Right lung (tissue), 10 donors: Measurements from ENCODE around the gene KRT4. TPM values are rescaled to one million over a fixed set of nuclear protein-coding genes. Genes with fewer than 3 reads are reported as not detected.
"Not testable (repeated sequence)": the region's sequence is repeated elsewhere in the genome, so short reads cannot be mapped to it uniquely, and the experiment has no call there.

Experiments
- DNase-seq, 2 donors: peaks; one replicate each; pipeline ENCODE4 v3.0.0-alpha.2; 2013
- long read RNA-seq, 8 donors: transcript quantifications; one replicate each; lab custom pipeline, GENCODE V29; 2026
- polyA plus RNA-seq, 5 donors: library from polyadenylated mRNA; unstranded; fragments of 120-200 nt; gene quantifications; one replicate each; pipeline versions ENCODE4 v1.2.1 to v1.2.3, GENCODE V29; 2013; ENCODE audit warnings: inconsistent platforms in 1 of 5, low replicate concordance in 1 of 5; ENCODE audit not compliant: insufficient read length in 5 of 5, insufficient read depth in 1 of 5

The KRT4 gene
- polyA plus RNA-seq = 1 to 10 TPM; 1.3 to 6.2 (median 2.8) TPM
- long read RNA-seq, donor 1, partial matches to known transcripts = 0 of 2 reads
- long read RNA-seq, donor 1, other reads (novel, unspliced or antisense) = 0 of 2 reads
- long read RNA-seq, donor 2 = 0 reads
- long read RNA-seq, donor 3, partial matches to known transcripts = 0 of 1 reads
- long read RNA-seq, donor 3, other reads (novel, unspliced or antisense) = 0 of 1 reads
- long read RNA-seq, donor 4 = 0 reads
- long read RNA-seq, donor 5 = 0 reads
- long read RNA-seq, donor 6, partial matches to known transcripts = 0 of 3 reads
- long read RNA-seq, donor 6, other reads (novel, unspliced or antisense) = 0 of 3 reads
- long read RNA-seq, donor 7, partial matches to known transcripts = 0 of 1 reads
- long read RNA-seq, donor 7, other reads (novel, unspliced or antisense) = 0 of 1 reads
- long read RNA-seq, donor 8 = 0 reads

DNA sequence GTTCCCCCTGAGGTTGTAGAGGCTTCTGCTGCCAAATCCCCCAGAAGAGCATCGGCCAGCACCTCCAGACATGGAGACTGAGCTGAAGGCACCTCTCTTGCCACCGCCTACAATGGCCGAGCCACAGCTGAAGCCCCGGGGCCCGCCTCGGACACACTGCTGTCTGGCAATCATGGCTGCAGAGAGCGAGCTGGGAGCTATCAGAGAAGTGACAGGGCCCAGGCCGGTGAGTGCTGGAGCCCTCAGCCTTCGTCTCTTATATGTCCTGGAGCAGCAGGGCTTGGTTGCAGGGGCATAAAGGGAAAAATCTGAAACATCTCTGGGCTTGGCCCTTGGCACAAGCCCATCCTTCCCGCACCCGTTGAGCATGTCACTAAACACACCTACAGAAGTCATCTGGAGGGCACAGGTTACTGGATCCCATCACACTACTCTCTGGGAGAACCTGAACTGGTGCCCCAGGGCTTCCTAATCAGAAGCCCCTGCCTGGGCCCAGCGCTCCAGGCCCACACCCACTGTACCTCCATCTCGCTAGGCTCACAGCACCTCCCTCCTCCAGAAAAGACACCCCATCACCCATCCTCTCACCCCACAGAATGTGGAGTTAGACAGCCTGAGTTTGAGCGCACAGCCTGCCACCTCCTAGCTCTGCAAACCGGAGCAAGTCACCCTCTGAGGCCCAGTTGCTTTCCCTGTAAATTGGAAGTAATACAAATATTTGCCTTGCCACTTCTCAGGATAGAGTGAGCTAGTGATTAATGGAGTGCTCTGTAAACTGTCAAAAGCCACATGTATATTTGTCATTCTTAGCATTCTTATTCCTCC lies at the start of gene KRT4:
TSS of gene KRT4 (minus strand) at position 232 of the 825 bp plus-strand sequence. CDS start at position 174, 58 bp downstream.
- DNase-seq = peak in 1 of 2 donors; percentile 44

DNA sequence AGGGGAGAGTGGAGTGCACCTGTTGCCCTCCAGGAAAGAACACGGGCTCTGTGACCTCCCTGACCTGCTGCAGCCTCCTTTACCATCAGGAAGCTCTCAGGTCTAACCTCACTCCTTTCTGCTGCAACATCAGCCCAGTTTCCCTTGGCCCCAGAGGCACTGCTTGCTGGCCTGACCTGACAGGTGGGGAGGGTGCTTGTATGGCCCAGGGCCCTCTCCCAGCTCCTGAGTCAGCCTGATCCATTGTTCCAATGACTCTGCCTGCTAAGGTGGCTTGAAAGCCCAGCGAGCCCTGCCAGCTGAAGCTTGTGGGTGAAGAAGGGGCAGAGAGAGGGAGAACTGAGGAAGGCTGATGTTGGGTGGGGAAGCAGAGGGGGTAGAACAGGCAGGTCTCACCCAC lies 48.1 kb upstream of the KRT4 start:
- DNase-seq = no peak

DNA sequence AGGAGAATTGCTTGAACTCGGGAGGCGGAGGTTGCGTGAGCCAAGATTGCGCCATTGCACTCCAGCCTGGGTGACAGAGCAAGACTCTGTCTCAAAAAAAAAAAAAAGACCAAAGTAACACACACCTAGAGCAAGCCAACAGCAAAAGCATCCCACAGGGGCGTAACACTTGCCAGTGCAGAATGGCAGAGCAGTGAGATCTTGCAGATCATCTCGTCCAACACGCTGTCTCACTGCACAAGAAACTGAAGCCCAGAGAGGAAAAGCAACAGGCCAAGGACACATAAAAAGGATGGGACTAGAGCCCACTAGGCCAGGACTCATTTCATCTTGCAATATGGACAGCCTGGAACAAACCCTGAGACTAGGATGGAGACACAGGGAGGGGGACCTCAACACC lies 47.6 kb upstream of the KRT4 start:
- DNase-seq = no peak

DNA sequence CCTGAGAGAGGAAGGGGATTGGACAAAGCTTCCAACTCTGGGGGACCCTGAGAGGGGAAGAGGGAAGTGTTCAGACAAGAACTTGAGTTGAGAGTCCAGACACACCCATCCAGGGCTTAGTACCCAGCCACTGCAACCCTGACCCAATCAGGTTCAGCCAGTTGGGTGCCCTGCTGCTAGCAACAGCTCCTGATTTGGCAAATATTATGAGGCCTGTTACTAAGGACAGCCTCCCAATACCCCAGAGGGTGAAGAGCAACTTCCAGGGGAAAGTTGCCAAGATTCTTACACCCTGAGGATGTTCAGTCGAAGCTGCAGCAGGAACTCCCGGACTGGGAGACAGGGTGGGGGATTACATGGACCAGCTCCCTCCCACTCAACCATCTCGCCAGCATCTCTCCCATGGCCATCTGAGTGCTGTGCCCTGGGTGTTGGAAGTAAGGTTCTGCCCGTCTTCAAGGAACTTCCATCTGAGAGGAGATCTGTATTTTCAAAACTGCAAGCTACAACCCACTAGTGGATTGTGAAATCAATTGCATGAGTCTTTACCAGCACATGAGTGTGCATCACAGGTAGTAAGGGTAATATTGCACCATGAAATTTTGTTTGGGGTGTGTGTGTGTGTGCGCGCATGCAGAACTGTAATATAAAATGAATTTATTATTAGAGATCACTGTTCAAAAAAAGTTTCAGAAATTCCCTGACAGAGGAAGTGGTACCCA lies 46.3 kb upstream of the KRT4 start:
- no peak for DNase-seq

DNA sequence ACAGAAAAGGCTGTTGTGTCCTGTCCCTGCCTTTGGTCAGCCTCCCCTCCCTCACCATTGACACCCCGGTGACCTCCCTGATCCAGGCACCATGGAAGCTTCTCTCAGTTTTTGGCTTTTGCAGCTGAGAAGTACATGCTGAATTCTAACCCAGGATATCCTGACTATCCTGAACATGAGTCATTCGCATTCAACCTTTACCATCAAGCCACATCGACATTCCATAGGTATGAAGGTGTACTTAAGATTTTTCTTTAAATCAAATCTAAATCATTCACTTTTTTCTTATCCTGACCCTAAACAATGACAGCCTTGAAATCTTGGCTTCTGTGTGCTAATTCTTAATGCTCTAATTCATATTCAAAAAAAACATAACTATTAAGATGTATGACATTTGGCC lies 43.6 kb upstream of the KRT4 start:
- DNase-seq = no peak

DNA sequence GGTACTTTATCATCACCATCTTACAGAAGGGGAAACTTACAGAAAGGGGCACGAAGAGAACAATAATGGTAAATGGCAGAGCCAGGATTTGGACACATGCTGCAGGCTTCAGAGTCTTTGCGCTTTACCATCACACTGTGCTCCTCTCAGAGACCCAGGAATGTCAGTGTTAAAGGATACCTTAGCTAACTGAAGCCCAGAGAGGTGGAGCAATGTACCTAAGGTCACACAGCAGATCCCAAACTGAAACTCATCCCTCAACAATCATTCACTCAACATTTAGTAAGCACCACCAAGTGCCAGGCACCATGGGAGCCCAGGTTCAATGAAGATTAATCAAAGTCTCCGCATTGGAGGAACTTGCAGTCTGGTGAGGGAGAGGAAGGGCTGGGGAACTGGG lies 42.9 kb upstream of the KRT4 start:
- no peak for DNase-seq

DNA sequence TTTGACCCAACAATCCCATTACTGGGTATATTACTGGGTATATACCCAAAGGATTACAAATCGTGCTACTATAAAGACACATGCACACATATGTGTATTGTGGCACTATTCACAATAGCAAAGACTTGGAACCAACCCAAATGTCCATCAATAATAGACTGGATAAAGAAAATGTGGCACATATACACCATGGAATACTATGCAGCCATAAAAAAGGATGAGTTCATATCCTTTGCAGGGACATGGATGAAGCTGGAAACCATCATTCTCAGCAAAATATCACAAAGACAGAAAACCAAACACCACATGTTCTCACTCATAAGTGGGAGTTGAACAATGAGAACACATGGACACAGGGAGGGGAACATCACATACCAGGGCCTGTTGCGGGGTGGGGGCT lies 42.2 kb upstream of the KRT4 start:
- not testable (repeated sequence) for DNase-seq

DNA sequence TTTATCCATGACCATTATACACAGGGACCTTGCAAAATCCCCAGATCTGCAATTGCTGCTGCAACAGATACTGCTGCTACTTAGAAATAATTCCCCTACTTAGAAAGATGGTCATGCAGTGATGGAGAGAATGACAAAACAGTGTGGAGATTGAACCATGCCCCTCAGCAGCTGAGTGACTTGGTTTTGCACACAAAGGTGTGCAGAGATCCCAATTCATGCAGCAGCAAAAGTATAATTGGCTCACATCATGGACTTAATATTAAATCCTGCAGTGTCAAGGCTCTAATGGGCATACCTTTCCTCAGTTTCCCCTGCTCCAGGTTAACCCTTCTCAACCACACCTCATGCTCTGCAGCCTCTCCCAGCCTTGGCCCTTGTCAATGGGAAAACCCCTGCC lies 37.9 kb upstream of the KRT4 start:
- no peak for DNase-seq

DNA sequence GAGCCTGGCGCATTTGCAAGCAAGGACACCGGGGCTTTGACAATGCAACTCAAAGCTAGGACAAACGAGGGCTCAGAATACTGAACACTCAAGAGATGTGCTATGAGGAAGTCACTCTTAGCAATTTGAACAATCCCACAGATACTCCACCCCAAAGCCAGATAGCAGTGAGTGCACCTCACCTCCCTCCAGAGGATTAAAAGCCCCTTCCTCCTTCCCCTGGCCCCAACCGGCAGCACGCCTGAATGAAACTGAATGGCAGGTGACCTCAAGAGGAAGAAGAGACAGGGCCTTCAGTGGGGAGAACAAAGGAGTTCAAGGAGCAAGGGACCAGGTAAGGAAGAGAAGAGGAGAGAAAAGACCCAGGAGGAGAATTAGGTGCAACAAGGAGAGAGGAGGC lies 36.8 kb upstream of the KRT4 start:
- no peak for DNase-seq

DNA sequence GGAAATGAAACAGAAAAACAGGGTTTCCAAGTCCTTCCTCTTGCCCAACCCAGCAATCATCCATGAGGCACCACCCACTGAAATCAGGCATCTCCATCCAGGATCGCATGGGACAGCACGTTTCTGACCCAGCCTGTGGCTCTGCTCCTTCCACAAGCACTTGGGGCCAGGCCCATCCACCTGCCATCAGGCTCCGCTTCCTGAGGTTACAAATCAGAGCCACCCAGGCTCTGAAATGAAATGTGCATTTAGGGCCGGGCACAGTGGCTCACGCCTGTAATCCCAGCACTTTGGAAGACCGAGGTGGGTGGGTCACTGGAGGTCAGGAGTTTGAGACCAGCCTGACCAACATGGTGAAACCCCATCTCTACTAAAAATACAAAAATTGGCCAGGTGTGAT lies 35.6 kb upstream of the KRT4 start:
- DNase-seq = no peak

DNA sequence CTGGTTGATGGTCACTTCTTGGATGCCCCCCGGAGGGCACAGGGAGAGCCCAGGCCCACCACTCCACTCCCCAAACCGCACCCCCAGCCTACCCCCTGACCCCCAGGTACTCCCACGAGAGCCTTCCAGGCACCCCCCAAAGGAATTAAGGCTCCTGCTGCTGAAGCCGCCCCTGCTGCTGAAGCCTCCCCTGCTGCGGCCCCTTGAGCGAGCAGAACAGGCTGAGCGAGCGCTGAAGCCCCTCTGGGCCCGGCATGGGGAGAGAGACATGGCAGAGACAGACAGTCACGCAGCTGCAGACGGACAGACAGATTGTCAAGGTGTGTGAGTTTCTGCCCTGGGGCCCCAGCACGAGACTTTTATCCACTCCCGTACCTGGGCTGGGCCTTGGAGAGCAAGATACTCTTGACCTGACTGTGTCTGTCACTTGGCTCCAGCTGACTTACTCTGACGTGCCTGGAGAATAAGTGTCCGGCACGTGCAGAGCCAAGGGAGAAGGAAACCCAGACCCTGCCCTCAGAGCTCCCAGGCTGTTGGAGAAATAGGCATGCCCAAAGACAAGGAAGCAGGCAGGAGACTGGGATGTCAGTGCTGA lies 34.8 kb upstream of the KRT4 start, which contains the start of gene KRT78:
TSS of gene KRT78 (minus strand) at position 334 of the 595 bp plus-strand sequence. CDS start at position 270, 64 bp downstream.
- DNase-seq = no peak

DNA sequence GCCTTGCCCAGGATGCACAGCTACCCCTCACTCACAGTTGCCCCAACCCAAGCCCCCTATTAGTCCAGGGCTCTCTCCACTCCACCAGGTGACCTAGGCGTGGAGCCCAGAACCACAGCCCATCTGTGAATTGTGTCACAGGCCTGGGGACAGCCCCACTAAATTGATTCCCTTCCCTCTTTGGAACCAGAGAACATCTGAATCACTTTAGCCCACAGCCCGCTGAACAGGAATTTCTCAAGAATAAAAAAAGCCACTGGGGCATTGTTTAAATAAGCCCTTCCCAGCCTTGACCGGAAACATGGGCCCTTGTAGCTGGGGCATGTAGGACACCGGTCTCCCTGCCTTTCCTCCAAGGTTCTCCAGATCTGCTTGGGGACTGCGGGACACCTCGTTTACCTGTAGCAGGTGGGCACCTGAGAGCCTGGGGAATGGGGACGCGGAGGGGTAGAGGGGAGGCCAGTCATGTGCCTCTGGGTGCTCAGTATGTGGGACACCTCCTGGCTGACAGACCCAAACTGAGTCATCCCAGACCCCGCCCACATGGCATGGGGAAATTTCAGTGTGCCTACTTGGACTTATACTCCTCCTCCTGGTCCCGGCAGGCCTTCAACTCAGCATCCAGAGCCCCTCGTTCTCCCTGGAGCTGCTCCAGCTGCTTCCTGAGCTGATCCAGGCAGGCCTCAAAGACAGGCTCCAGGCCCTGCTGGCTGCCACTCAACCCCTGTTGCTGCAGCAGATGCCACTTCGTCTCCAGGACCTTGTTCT lies 33.6 kb upstream of the KRT4 start:
- no peak for DNase-seq

DNA sequence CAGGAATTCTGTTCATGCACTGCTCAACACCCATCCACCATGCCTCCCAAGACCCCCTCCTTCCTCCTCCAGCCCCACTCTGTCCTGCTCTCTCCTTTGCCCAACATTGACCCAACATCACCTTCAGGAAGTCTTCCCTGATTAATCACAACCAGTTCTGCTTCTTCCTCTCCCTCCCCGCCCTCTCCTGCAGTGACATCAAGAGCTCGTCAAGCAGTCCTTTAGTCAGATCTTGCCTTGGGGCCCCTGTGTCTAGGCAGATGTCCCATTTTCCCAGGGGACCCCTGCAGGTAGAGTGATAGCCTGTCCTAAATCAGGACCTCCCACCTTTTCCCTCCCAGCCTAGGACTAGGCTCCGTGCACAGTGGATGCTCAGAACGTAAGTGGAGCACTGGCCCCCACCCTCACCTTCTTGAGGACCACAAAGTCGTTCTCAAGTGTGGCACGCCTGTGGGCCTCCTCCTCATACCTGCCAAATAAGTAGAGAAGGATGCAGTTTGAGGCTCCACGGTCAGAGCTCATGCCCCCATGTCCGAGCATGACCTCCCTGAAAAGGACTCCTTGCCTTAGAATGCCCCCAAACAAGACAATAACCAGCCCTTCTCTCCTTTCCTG lies 32.5 kb upstream of the KRT4 start:
- no peak for DNase-seq

DNA sequence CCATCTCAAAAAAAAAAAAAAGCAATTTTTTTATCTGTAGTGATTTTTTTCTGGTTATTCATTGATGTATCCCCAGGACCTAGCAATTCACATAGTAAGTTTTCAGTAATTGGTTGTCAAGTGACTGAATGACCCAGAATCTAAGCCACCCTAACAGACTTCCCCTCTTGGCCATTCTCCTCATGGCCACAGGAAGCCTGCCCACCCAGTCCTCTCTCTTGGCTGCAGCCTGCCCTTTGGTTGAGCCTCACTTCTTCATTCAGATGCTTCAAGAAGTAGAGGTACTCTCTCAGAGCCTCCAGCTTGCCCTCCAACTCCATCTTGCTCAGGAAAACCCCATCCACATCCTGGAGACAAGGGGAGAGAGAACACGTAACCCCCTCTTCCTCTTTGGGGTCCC lies 32.0 kb upstream of the KRT4 start:
- no peak for DNase-seq

DNA sequence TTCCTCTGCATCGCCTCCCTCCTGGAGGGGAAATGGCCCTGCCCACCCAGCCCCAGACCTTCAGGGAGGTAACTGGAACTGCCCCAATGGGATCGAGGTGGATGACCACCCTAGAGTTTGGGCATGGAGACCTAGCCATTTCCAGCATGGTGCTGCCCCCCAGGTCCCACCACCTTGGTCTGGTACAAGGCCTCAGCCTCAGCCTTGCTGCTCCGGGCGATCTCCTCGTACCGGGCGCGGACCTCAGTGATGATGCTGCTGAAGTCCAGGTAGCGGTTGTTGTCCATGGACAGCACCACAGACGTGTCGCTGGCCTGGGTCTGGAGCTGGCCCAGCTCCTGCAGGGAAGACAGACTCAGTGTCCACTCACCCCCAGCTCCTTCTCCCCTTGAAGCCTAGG lies 30.5 kb upstream of the KRT4 start:
- no peak for DNase-seq

DNA sequence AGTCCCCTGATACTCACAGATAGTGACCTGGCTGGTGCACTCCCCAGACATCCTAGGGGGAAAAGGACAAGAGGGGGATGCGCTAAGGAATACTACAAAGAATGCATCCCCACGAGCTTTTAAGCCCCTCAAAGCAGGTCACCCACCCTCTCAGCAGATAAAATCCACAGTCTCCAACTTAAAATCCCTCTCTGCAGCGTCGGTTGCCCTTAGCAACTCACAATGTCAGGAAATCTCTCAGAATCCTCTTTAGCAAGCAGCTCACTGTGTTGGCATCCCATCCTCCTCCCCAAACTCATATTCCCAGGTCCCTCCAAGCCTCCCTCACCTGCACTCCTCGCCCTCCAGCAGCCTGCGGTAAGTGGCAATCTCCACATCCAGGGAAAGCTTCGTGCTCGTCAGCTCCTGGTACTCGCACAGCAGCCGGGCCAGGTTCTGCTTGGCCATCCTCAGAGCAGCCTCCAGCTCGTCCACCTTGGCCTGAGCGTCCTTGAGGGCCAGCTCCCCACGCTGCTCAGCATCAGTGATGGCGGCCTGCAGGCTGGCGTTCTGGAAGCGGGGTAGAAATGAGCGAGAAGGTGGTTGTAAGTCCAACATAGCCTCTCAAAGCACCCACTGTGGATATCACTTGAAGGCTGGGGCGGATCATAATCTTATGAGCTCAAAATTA lies 25.7 kb upstream of the KRT4 start:
- DNase-seq = no peak

DNA sequence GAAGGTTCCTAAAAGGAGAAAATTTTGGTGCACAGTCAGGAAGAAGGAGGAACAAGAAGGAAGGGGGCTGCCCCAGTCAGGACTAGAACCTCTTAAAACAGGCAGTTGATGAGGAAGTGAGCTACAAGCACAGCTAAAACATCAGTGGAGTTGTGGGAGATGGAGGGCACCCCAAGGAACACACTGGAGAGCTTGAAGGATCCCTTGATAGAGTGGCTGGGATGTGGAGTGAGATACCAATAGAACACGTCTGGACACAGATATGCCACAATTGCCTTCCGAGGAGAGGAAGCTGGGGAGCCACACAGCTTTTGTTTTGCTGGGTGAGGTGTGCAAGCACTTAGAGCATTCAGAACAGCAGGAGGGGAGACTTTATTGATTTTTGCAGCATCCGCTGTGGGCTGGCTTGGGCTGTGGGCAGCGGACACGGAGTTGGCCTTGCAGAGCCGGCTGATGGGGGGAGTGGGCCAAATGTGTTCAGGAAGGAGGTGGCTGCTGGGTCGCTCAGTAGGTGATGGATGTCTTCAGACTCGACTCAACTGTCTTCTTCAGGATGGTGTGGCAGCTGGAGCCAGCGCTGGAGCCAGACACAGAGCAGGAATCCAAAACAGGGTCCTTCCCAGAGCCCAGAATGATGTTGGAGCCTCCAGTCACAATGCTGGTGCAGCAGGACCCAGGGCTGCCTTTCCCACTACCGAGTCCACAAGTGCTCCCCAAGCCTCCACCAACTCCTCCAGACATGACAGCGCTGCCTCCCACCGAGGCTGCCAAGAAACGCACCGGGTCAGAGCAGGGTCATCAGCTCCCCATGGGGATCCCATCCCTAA lies 24.9 kb upstream of the KRT4 start:
- DNase-seq = no peak

DNA sequence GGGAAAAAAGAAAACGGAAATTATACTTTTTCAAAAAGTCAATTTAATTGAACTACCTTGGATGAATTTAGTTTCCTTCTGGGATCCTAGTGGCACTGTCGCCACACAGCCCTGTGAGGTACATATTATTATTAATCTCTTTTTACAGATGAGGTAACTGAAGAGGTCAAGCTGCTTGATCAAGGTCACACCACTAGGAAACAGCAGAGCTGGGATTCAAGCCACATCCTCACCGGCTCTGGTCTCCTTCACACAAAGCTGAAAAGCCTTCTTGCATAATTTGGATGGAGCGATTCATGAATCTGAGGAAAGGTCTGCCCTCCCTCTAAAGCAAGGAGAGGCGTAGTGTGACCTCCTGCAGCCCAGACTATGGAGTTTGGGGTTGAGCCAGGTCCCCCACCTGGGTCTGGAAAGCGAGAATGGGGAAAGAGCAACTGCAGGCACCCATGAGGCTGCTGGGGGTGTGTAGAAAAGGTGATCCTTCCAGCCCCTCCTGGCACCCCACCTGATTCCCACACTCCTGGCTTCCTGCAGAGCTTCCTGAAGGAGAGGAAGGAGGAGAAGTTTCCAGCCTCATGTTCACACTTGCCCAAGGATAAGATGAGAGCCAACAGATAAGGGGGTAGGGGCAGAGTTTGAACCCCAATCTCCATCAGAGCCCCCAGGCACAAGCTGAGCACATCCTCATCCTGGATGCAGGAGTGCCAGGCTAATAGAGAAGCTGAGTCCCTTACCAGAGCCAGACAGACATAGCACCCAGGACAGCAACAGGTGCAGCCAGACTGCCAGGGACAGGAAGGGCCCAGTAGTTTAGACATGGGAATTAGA lies 24.1 kb upstream of the KRT4 start:
- no peak for DNase-seq
